GM19099 (cell line): ENCODE results near the gene NXNL1.

Experiments used
- POLR2A ChIP-seq: IDR thresholded peaks from 3 replicates; pipeline ENCODE4 v1.6.1; 2011; ENCODE audit warnings: low read depth; ENCODE audit not compliant: insufficient read length; ENCODE audit errors: extremely low read depth

Gene NXNL1

GRCh38 chr19:17447704-17448130 is 13.0 kb downstream of the NXNL1 start:
- no peak for TF ChIP-seq POLR2A

GRCh38 chr19:17445526-17446165 is 15.1 kb downstream of the NXNL1 start:
- no peak for TF ChIP-seq POLR2A

GRCh38 chr19:17441241-17442021 is 19.3 kb downstream of the NXNL1 start:
- TF ChIP-seq POLR2A = no peak

GRCh38 chr19:17436874-17437267 is 23.9 kb downstream of the NXNL1 start:
- TF ChIP-seq POLR2A = no peak

- TF ChIP-seq POLR2A = no peak
Observed at GRCh38 chr19:17436094-17436873, 24.4 kb downstream of the NXNL1 start.

GRCh38 chr19:17435218-17435617 is 25.5 kb downstream of the NXNL1 start:
- no peak for TF ChIP-seq POLR2A

GRCh38 chr19:17431417-17431816 is 29.3 kb downstream of the NXNL1 start:
- TF ChIP-seq POLR2A = no peak

GRCh38 chr19:17429641-17430113 is 31.0 kb downstream of the NXNL1 start:
- TF ChIP-seq POLR2A = no peak

- no peak for TF ChIP-seq POLR2A
Observed at GRCh38 chr19:17424743-17425365, 35.9 kb downstream of the NXNL1 start.

- TF ChIP-seq POLR2A = no peak
Observed at GRCh38 chr19:17423429-17424208, 37.1 kb downstream of the NXNL1 start.

- TF ChIP-seq POLR2A = no peak
Observed at GRCh38 chr19:17421942-17422341, 38.8 kb downstream of the NXNL1 start.

- TF ChIP-seq POLR2A = no peak
Observed at GRCh38 chr19:17420475-17420924, 40.2 kb downstream of the NXNL1 start.

- TF ChIP-seq POLR2A = peak; percentile 55
Observed at GRCh38 chr19:17419621-17420474, 40.9 kb downstream of the NXNL1 start, which contains the start of gene MVB12A. Gene MVB12A, plus strand, starts transcription at chr19:17420047. Its CDS starts 89 bp downstream, at chr19:17420136.
